22Rv1 (cell line): ENCODE data around the gene ENTPD8.

ENCODE experiments used
- H3K27ac ChIP-seq: fragments of 450-650 bp; 2 replicates; pipeline ENCODE4 v1.5.1; 2017
- CTCF ChIP-seq: fragments of 450-650 bp; IDR thresholded peaks from 2 replicates; pipeline ENCODE4 v1.5.1; 2017; ENCODE audit warnings: mild to moderate bottlenecking
- ZFX ChIP-seq: fragments of 450-650 bp; IDR thresholded peaks from 2 replicates; pipeline ENCODE4 v1.6.1; 2017; ENCODE audit warnings: antibody characterized with exemption, borderline replicate concordance

ENTPD8 gene

GRCh38 chr9:137406085-137406760 lies 34.9 kb downstream of the ENTPD8 start:
- no peak overlapping the region for H3K27ac ChIP-seq
- TF ChIP-seq CTCF (no peak), ZFX (no peak)

GRCh38 chr9:137405677-137406081 lies 35.5 kb downstream of the ENTPD8 start:
- no peak for TF ChIP-seq ZFX
- TF ChIP-seq CTCF = no peak

GRCh38 chr9:137404961-137405567 lies 36.1 kb downstream of the ENTPD8 start:
- no peak overlapping the region for H3K27ac ChIP-seq
- TF ChIP-seq CTCF (no peak), ZFX (no peak)

More at GRCh38 chr9:137405677-137406081, 35.5 kb downstream of the ENTPD8 start:
- no peak overlapping the region for H3K27ac ChIP-seq

GRCh38 chr9:137403269-137403668 lies 37.9 kb downstream of the ENTPD8 start:
- no peak for TF ChIP-seq CTCF
- no peak for TF ChIP-seq ZFX
- no peak overlapping the region for H3K27ac ChIP-seq

GRCh38 chr9:137402746-137403145 lies 38.4 kb downstream of the ENTPD8 start:
- H3K27ac ChIP-seq = no peak overlapping the region
- TF ChIP-seq ZFX = no peak
- TF ChIP-seq CTCF = no peak

- no peak overlapping the region for H3K27ac ChIP-seq
- TF ChIP-seq ZFX = no peak
- TF ChIP-seq CTCF = no peak
Observed at GRCh38 chr9:137398561-137399468, 42.3 kb downstream of the ENTPD8 start.
